Activated naive CD8-positive, alpha-beta T cell treated with anti-CD3 and anti-CD28 coated beads, Interleukin-2, amount 50 U/mL, for 16 hours (primary cell): ENCODE data around the gene GIT2.

Experiments used
- DNase-seq: peaks from one replicate; pipeline ENCODE4 v3.0.0-alpha.2; 2020; ENCODE audit warnings: low read depth, low spot score

GIT2 gene

DNA sequence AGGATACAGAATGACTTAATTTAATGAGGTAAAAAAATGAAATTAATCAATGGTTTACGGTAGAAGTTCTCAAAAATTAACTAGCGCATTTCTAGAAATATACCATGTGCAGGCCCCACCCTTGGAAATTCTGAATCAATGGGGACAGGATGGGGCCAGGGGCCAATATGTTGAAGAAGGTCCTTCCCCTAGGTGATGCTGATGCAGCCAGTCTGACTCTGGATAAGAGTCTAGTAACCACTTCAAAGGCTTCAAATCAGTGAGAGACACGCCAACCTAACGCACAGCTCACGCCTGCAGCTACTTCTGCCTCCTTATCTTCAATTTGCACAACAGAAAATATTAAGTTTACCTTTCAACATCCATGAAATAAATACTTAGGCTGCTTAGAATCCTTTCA, 14.9 kb downstream of the GIT2 start:
- no peak for DNase-seq

- DNase-seq: no peak
Measured at GRCh38 chr12:109972821-109973220, 23.3 kb downstream of the GIT2 start.

DNA sequence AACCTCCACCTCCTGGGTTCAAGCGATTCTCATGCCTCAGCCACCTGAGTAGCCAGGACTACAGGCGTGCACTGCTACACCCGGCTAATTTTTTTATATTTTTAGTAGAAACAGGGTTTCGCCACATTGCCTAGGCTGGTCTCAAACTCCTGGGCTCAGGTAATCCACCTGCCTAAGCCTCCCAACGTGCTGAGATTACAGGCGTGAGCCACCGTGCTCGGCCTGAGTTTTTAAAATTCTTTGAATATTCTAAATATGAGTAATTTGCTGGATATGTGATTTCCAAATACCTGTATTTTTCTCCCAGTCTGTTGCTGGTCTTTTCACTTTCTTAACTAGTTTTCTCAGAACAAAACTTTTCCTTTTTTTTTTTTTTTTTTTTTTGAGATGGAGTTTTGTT, 27.4 kb downstream of the GIT2 start:
- DNase-seq: no peak

DNA sequence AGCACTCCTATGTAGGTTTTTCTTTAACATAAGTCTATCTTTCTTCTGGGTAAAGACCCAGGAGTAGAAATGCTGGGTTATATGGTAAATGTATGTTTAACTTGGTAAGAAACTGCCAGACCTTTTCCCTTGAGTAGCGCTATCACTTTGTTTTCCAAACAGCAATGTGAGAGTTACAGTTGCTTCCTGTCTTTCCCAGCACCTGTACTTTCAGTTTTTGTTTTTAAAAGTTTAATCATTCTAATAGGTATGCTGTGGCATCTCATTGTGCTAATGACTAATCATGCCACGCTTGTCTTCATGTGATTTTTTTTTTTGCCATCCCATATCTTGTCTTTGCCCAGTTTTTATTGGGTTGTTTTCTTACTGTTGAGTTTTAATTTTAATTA, 28.1 kb downstream of the GIT2 start:
- DNase-seq: no peak

DNA sequence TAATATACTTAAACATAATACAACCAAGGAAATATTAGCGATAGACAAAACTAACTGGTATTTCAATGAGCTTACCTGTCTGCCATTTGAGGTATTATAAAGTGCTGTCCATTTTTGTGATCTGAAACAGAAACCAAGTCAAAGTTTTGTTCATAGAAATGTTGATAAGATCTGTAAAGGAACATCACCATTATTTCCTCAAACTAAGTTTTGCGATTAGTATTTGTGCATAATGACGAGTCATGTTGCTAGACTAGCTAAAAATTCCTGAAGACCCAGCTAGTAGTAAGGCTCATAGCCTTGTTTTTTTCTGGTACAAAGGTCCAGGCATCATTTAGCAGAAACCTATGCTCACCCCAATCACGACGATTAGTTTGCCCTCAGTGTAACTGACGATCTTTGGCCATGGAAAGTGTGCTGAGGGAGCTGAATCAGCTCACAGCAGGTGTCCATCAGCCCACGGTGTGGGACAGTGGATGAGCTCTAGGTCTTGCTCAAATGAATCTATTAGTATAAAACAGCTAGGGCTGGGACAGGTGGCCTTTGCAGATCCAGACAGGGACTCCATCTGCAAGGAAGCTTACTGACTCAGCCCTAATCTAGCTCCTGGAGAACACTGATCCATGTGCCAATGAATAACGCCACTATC, 28.7 kb downstream of the GIT2 start:
- DNase-seq: no peak

DNA sequence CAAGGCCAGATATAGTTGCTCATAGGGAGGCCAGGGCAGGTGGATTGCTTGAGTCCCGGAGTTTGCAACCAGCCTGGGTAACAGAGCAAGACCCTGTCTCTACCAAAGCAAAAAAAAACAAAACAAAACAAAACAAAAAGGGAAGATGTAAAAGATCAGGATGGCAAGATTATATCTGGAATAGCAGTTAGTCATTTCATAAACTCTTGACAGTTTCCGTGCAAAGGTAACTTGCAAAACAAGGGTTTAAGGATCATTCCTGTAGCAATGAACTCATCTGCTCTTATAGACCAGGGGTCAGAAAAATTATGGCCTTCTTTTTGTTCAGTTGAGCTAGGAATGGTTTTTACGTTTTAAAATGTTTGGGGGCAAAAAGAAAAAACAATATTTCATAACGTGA, 29.6 kb downstream of the GIT2 start:
- no peak for DNase-seq

- DNase-seq: no peak
Measured at GRCh38 chr12:109963743-109964429, 32.3 kb downstream of the GIT2 start.

DNA sequence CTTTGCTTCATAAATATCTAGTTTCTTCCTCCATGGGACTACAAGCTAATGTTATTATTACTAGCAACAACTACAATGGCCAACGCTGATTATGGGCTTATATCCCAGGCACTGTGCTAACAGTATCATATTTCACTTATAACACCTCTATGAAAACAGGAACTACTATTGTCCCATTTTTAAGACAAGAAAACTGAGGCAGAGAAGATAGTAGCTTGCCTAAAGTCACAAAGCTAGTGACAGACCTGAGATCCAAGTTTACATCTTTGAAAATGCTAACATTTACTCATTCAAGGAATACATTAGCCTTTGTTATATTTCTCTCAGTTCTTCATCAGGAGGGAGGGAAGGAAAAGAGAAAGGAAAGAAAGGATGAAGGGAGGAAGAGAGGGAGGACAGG, 32.8 kb downstream of the GIT2 start:
- no peak for DNase-seq

- no peak for DNase-seq
Measured at GRCh38 chr12:109962398-109962797, 33.8 kb downstream of the GIT2 start.

DNA sequence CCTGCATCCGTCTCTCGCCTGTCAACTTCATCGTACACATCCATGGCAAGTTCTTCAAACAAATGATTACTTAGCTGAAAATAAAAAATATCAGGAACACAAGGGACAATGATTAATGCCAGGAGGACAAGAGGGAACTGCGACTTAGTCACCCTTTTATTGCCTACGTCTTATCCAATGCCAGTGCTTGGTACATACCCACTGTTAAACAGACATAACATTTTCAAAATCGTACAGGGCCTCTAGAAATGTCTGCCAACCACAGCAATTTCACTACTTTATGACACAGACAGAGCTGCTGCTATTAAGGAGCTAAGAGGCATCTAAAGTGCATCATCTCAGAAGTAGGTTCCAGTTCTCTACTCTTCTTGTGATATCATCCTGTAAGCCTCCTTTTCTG, 34.6 kb downstream of the GIT2 start:
- no peak for DNase-seq

DNA sequence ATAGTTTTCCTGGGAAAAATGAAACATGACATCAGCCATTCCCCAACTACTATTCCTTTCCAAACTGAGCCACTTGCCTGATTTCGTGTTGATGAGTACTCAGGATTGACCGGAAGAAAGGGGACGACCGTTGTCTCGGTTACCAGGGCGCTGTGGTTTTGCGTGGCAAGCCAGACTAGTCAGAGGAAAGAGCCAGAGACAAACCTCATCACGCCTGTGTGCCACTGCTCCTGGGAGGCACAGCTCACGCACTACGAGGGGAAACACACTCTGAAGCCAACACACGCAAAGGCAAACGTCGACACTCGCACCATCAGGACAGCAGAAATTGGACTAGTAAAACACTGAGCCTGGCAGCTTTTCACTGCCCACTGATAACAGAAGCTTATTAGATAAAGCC, 35.0 kb downstream of the GIT2 start:
- no peak for DNase-seq

- no peak for DNase-seq
Measured at GRCh38 chr12:109959411-109960093, 36.6 kb downstream of the GIT2 start.

GRCh38 chr12:109958374-109958773, 37.8 kb downstream of the GIT2 start:
- no peak for DNase-seq

DNA sequence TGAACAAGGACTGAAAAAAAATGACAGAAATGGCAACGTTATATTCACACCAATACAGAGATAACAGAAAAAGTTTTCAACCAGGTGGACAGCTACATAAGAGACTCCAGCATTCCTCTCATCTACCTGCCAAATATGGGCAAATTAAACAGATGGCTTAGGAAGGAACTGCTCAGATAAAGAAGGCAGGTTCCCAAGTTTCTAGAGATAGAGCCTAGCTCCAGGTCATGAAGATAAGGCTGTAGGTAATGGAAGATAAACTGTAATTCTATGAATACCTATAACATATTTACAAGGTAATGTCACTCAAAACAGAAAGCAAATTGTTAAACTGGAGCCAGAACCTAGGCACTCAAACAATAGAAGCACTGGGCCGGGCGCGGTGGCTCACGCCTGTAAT, 42.5 kb downstream of the GIT2 start:
- DNase-seq: no peak

DNA sequence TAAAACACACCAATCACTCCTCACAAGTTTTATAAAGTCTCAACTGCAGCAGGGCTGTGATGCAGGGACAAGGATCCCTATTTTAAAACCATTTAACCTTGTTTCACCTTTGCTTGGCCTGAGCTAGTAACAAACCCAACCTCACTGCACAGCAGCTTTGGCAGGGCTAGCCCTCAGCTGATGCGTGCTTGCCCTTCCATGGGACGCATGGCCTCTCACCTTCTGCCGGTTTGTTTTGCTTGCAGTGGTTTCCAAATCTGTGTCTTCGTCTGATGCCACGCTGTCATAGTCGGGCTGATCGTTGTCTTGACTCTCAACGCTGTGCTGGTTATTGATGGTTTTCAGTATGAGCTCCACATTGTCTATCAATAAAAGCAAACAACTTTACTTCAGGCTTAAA, 43.3 kb downstream of the GIT2 start:
- no peak for DNase-seq

DNA sequence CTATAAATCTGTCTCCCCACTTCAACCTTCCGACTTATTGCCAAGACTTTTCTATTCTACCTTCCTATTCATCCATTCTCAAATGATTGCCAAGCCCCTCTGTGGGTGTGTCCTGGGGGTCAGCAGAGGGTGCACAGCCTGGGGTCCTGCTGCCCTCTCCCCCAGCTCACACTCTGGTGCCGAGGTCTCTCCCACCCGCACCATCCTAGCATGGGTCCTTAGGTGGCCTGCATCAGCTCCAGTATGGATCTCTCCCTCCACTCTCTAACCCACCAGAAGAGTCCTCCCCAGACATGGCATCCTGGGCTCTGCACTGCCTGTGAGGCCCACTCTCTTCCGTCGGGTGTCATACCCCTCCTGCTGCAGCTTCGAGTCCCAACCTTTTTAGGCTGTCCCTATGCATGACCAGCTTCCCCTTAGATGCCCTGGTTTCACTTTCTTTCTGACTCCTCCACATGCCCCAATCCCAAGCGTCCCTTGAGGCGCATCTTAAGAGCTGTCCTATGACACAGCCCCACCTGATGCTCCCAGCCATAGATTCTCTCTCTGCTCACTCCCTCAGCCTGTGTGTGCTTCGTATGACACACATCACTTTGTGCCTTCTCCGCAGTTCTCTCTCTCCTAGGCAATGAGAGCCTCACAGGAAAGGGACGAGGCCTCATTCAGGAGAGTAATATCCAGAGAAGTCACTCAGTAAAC, 43.9 kb downstream of the GIT2 start:
- DNase-seq: no peak

DNA sequence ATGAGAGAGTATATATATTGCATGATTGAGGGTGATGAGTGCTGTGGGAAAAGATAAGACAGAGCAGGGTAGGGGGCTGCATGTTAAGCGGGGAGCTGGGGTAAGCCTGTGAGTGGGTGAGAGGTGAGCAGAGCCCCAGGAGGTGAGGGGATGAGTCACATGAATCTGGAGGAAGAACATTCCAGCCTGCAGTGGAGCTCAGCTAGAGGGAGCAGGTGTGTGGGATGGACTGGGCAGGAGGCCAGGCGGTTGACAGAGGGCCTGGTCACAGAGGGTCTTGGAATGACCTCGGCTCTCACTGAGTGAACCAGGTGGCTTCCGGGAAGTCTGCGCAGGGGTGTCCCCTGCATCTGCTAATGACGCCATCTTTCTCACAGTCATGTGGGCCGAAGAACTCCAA, 44.4 kb downstream of the GIT2 start:
- DNase-seq: no peak

DNA sequence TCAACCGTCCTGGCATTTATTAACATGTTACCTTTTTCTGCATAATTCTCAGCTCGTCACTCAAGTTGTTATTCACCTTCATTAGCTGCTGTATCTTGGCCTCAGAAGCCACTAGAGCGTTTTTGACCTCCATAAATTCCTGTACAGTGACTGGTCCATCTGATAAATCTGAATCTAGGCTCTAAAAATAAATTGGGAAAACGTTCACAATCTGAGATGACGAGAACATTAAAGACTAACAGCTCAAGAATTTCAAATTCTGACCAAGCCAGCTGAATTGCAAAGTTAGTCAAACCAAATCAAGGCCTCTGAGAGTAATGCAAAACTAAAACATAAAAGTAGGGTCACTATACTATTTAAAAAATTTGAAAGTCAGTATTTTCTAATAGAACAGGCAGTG, 45.0 kb downstream of the GIT2 start:
- DNase-seq: no peak

DNA sequence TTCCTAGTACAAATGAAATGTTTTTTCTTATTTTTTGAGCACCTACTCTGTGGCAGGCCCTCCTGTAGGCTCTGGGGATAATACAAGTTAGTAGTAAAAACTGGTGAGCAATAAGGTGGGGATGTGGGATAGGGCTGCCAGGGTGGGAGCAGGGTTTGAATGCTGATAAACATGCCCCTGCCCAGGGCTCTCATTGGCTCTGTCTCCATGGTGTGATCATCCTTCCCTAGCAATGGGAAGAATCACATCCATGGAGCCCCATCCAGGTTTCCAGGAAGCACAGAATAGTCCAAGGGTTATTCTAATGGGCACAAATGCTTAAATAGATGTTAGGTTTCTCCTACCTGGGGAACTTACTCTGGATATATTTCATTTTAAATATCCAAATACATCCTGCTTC, 45.5 kb downstream of the GIT2 start:
- DNase-seq: no peak

DNA sequence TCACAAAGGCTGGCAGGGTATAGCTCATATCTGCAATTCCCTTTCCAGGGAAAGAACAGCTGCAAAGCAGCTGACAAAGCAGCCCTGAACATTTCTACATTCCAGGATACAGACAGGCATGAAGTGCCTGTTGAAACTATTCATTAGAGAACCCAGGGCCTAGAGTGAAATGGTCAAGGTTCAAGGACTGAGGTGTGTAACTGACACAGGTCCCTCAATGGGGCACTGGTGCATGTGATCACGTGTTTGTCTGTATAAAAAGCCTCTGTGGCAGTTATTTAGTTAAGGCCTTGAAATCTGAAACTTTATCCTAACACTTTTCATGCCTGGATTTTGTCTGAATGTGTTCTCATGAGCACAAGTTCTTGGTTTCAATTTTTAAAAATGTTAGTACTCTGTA, 47.1 kb downstream of the GIT2 start:
- DNase-seq: no peak

DNA sequence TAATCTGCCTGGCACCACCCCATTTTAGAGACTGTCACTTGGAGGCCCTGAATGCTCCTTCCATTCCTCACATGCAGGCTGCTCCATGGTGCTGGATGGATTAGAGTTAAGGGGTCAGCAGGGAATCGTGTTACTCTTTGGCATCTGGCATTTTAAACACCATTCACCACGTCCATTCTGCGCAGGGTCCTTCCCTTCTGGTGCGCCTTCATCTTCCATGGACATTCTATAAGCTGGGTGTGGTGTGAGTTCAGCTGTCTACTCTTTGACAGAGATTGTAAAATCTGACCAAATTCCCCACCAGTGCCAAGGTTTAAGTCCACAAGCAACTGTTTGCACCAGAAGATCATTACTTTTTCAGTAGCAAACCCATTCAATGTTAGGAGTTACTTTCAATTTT, 47.8 kb downstream of the GIT2 start:
- DNase-seq: no peak

DNA sequence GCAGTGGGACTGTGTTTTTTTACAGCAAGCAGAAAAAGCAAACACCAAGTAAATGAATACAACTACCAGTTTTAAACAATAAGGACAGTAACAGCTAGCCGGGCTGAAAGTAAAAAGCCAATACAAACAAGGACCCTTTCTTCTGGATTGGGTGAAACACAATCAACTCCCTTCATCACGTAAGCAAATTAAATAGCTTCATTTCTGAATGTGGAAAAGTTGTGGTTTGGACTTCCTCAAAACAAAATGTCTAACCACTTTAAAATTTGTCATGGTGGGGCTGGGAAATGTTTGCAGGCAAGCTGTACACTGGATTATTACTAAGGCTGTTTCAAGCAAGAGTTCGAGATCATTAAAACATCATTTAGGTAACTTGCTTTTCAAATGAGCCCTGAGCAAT, 48.6 kb downstream of the GIT2 start:
- DNase-seq: no peak

DNA sequence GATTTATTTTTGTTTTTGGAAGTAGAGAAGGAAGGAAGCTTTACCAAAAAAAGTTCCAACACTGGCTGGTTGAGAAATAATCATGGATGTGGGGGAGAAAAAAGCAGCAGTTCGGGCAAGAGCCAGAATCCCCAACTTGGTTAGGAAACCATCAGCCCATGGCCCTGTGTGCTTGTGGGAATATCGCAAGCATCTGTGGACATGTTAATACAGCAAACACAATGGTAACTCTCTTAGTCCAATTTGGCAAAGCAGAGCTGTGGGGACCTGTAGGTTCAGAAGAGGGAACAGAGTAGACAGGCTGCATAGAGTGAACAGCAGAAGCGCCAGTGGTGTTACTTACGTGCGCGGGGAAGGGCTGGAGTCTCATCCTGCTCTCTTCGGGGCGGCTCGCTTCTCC, 49.3 kb downstream of the GIT2 start:
- DNase-seq: no peak
